DMS53 (cell line): ENCODE measurements around the gene KCNA1.
"Not testable (repeated sequence)": the region's sequence is repeated elsewhere in the genome, so short reads cannot be mapped to it uniquely, and the experiment has no call there.

Experiments
- DNase-seq: peaks from one replicate; lab custom pipeline; 2025; lab: John Stamatoyannopoulos, UW

Gene KCNA1

GRCh38 chr12:4909734-4910501, at the start of gene KCNA1:
Gene KCNA1, plus strand, starts transcription at chr12:4909905. Its CDS starts 1,474 bp downstream, at chr12:4911379.
- peak; percentile 81 for DNase-seq

- DNase-seq: no peak
These were observed 49.0 kb upstream of the KCNA1 start for GRCh38 chr12:4860741-4861140.

- no peak for DNase-seq
These were observed 46.9 kb upstream of the KCNA1 start for GRCh38 chr12:4862809-4863208.

- no peak for DNase-seq
These were observed 45.1 kb upstream of the KCNA1 start for GRCh38 chr12:4864575-4864974.

- no peak for DNase-seq
These were observed 44.5 kb upstream of the KCNA1 start for GRCh38 chr12:4865246-4865645.

- DNase-seq: peak; percentile 66
These were observed 43.4 kb upstream of the KCNA1 start for GRCh38 chr12:4866299-4866698.

- no peak for DNase-seq
These were observed 42.3 kb upstream of the KCNA1 start for GRCh38 chr12:4867384-4867783.

- DNase-seq: no peak
These were observed 39.3 kb upstream of the KCNA1 start for GRCh38 chr12:4870423-4870822.

- DNase-seq: no peak
These were observed 38.2 kb upstream of the KCNA1 start for GRCh38 chr12:4871514-4871913.

- no peak for DNase-seq
These were observed 35.8 kb upstream of the KCNA1 start for GRCh38 chr12:4873947-4874346.

GRCh38 chr12:4874671-4875070, 35.0 kb upstream of the KCNA1 start:
- DNase-seq: no peak

GRCh38 chr12:4879481-4879880, 30.2 kb upstream of the KCNA1 start:
- not testable (repeated sequence) for DNase-seq

GRCh38 chr12:4881266-4882064, 28.2 kb upstream of the KCNA1 start:
- DNase-seq: no peak

GRCh38 chr12:4891866-4892265, 17.8 kb upstream of the KCNA1 start:
- DNase-seq: no peak

- DNase-seq: no peak
These were observed 17.3 kb upstream of the KCNA1 start for GRCh38 chr12:4892418-4892817.

GRCh38 chr12:4894019-4894418, 15.7 kb upstream of the KCNA1 start:
- peak; percentile 58 for DNase-seq

- DNase-seq: peak; percentile 73
These were observed 10.3 kb upstream of the KCNA1 start for GRCh38 chr12:4899364-4899763.

- peak; percentile 80 for DNase-seq
These were observed 9.4 kb upstream of the KCNA1 start for GRCh38 chr12:4900327-4900726.

GRCh38 chr12:4905316-4905715, 4.4 kb upstream of the KCNA1 start:
- DNase-seq: no peak

GRCh38 chr12:4908684-4909409, 858 bp upstream of the KCNA1 start:
- peak; percentile 65 for DNase-seq

- DNase-seq: peak; percentile 71
These were observed 333 bp upstream of the KCNA1 start for GRCh38 chr12:4909410-4909733.

- peak; percentile 73 for DNase-seq
These were observed 1.0 kb downstream of the KCNA1 start for GRCh38 chr12:4910502-4911315.
